A673 (cell line): Measurements from ENCODE around the gene SLC24A4.

ENCODE experiments used
- CTCF ChIP-seq: fragments of 300-800, 200-600 bp; sonication (generic); conservative IDR thresholded peaks from 2 replicates; pipeline ENCODE4 v1.5.1; 2017; ENCODE audit warnings: low read depth, mild to moderate bottlenecking, antibody characterized with exemption, low read length, moderate library complexity, mixed read lengths
- EZH2 ChIP-seq: fragments of 200-600 bp; sonication (generic); IDR thresholded peaks from 2 replicates; pipeline ENCODE4 v1.6.1; 2017; ENCODE audit warnings: borderline replicate concordance, low read depth, mild to moderate bottlenecking, mixed read lengths, antibody characterized with exemption, low read length; ENCODE audit not compliant: poor library complexity, severe bottlenecking

GRCh38 chr14:92520102-92521057 is 197.4 kb downstream of the SLC24A4 start:
- TF ChIP-seq CTCF (no peak), EZH2 (no peak)
